Karpas-422 (cell line): Measurements from ENCODE around the gene TGIF2. TPM values are rescaled to one million over a fixed set of nuclear protein-coding genes. Genes with fewer than 3 reads are reported as not detected.

Experiments
- DNase-seq: peaks from one replicate; pipeline ENCODE4 v3.0.0-alpha.2; 2015
- H2AFZ ChIP-seq: fragments of 200-600 bp; sonication (generic); 2 replicates; pipeline ENCODE4 v1.6.1; 2014; ENCODE audit warnings: antibody characterized with exemption, low read length, mixed read lengths
- H3K27ac ChIP-seq: fragments of 200-600 bp; sonication (generic); 2 replicates; pipeline ENCODE4 v1.5.1; 2014; ENCODE audit warnings: mild to moderate bottlenecking, low read length, moderate library complexity
- H3K27me3 ChIP-seq: fragments of 200-600 bp; sonication (generic); 2 replicates; pipeline ENCODE4 v1.6.1; 2014; ENCODE audit warnings: low read length, mixed read lengths
- H3K36me3 ChIP-seq: fragments of 200-600 bp; sonication (generic); 2 replicates; pipeline ENCODE4 v1.6.1; 2014; ENCODE audit warnings: low read length, mixed read lengths; ENCODE audit not compliant: insufficient read depth
- H3K4me1 ChIP-seq: fragments of 200-600 bp; sonication (generic); 2 replicates; pipeline ENCODE4 v1.6.1; 2014; ENCODE audit warnings: mild to moderate bottlenecking, low read length, mixed read lengths
- H3K4me2 ChIP-seq: fragments of 200-600 bp; sonication (generic); 2 replicates; pipeline ENCODE4 v1.6.1; 2014; ENCODE audit warnings: low read length, low read depth, mild to moderate bottlenecking; ENCODE audit not compliant: poor library complexity, severe bottlenecking
- H3K4me3 ChIP-seq: fragments of 200-600 bp; sonication (generic); 2 replicates; pipeline ENCODE4 v1.5.1; 2014; ENCODE audit warnings: mild to moderate bottlenecking, antibody characterized with exemption, low read length, mixed read lengths
- H3K79me2 ChIP-seq: fragments of 200-600 bp; sonication (generic); 2 replicates; pipeline ENCODE4 v1.6.1; 2014; ENCODE audit warnings: mild to moderate bottlenecking, low read length, mixed read lengths
- H3K9ac ChIP-seq: fragments of 200-600 bp; sonication (generic); 2 replicates; pipeline ENCODE4 v1.6.0; 2014; ENCODE audit warnings: low read length
- H3K9me2 ChIP-seq: fragments of 200-600 bp; sonication (generic), shearing (Covaris generic); replicated peaks from 2 replicates; pipeline ENCODE4 v1.6.0; 2014; ENCODE audit warnings: mild to moderate bottlenecking, low read length, moderate library complexity; ENCODE audit not compliant: insufficient read depth
- H3K9me3 ChIP-seq: fragments of 300-700, 200-600 bp; sonication (generic); 2 replicates; pipeline ENCODE4 v1.6.1; 2014; ENCODE audit warnings: low read length, mixed read lengths
- H4K20me1 ChIP-seq: fragments of 200-600 bp; sonication (generic); 2 replicates; pipeline ENCODE4 v1.6.1; 2014; ENCODE audit warnings: mild to moderate bottlenecking, antibody characterized with exemption, low read length, low read depth; ENCODE audit not compliant: insufficient read depth
- small RNA-seq: library from RNA; depleted of rRNA; stranded (forward); fragments of <200 nt; gene quantifications from one replicate; pipeline ENCODE3, GENCODE V24; 2014
- total RNA-seq: library from RNA; depleted of rRNA; stranded (reverse); fragments of >200 nt; shearing (Covaris generic); gene quantifications from 2 replicates; pipeline ENCODE4 v1.2.3, GENCODE V29; 2014; ENCODE audit warnings: low replicate concordance; rRNA removed

The TGIF2 gene
- total RNA-seq, 1 experiment from 2014 or later, result 21.3 TPM

- no peak overlapping the region for H3K27ac ChIP-seq
- H3K79me2 ChIP-seq, result no peaks in the 10 kb centered on the region
- peaks cover 8% of the 10 kb centered on the region for H3K4me1 ChIP-seq
- no peak for DNase-seq
- no peaks in the 10 kb centered on the region for H4K20me1 ChIP-seq
- H2AFZ ChIP-seq, result no peak overlapping the region
- H3K9ac ChIP-seq, result no peak overlapping the region
- H3K36me3 ChIP-seq, result no peaks in the 10 kb centered on the region
- no peak overlapping the region for H3K4me2 ChIP-seq
- H3K9me2 ChIP-seq, result no peaks in the 10 kb centered on the region
- H3K4me3 ChIP-seq, result no peak overlapping the region
- H3K9me3 ChIP-seq, result no peaks in the 10 kb centered on the region
- H3K27me3 ChIP-seq, result no peaks in the 10 kb centered on the region
Observed at GRCh38 chr20:36641506-36641843, 68.1 kb downstream of the TGIF2 start.

- Histone ChIP-seq H3K9me3 (no peaks in the 10 kb centered on the region), H3K36me3 (no peaks in the 10 kb centered on the region), H4K20me1 (no peaks in the 10 kb centered on the region), H3K4me2 (no peak overlapping the region), H2AFZ (no peak overlapping the region), H3K4me3 (no peak overlapping the region), H3K9ac (no peak overlapping the region), H3K9me2 (no peaks in the 10 kb centered on the region), H3K4me1 (peaks cover 15% of the 10 kb centered on the region), H3K27me3 (no peaks in the 10 kb centered on the region), H3K79me2 (no peaks in the 10 kb centered on the region), H3K27ac (no peak overlapping the region)
- DNase-seq, result no peak
Observed at GRCh38 chr20:36642136-36642535, 68.7 kb downstream of the TGIF2 start.

Small RNA genes lying within 50 kb of the gene (small RNA-seq; reads per million reads assigned to genes)
- gene RF00017, result not detected

Other genes starting within 250 kb of the TGIF2 start
- not detected in 2 replicates for gene MYL9, start 32.1 kb upstream of the TGIF2 start, total RNA-seq
- gene RAB5IF, start 32.2 kb downstream of the TGIF2 start, total RNA-seq, result 82.1 and 89.0 TPM in 2 replicates
- 0.19 and 0.36 TPM in 2 replicates for gene SLA2, start 72.6 kb downstream of the TGIF2 start, total RNA-seq
- gene NDRG3, start 172.5 kb downstream of the TGIF2 start, total RNA-seq, result 23.7 and 33.6 TPM in 2 replicates
- 15.4 and 16.3 TPM in 2 replicates for gene DSN1, start 200.2 kb downstream of the TGIF2 start, total RNA-seq